Tibial artery (tissue), 4 donors: ENCODE data around the gene PHOX2B.

Source experiments
- DNase-seq, 2 donors: peaks; one replicate each; pipeline ENCODE4 v3.0.0-alpha.2; 2019
- H3K27ac ChIP-seq, 2 donors: fragments of 200-600 bp; sonication (generic) in 1 of 2; 1 replicate in 1 of 2; 2 replicates in 1 of 2; pipeline ENCODE4 v1.5.1; 2018 to 2019; ENCODE audit warnings: mild to moderate bottlenecking in 1 of 2
- H3K27me3 ChIP-seq, 2 donors: fragments of 200-600 bp; sonication (generic) in 1 of 2; one replicate each; pipeline versions ENCODE4 v1.5.1 to v1.6.0; 2016 to 2019
- H3K36me3 ChIP-seq, 3 donors: fragments of 200-600 bp; sonication (generic) in 2 of 3; one replicate each; pipeline ENCODE4 v1.5.1; 2016 to 2019; ENCODE audit warnings: mild to moderate bottlenecking in 2 of 3
- H3K4me1 ChIP-seq, 4 donors: fragments of 200-600 bp; sonication (generic) in 2 of 4; 1 replicate in 3 of 4; 2 replicates in 1 of 4; pipeline ENCODE4 v1.5.1; 2016 to 2019
- H3K4me3 ChIP-seq, 2 donors: fragments of 200-600 bp; sonication (generic) in 1 of 2; 1 replicate in 1 of 2; 2 replicates in 1 of 2; pipeline ENCODE4 v1.5.1; 2018 to 2019; ENCODE audit warnings: mild to moderate bottlenecking in 2 of 2
- H3K9me3 ChIP-seq, 3 donors: fragments of 200-600 bp; sonication (generic) in 1 of 3; one replicate each; pipeline ENCODE4 v1.5.1; 2016 to 2019
- CTCF ChIP-seq, 2 experiments: fragments of 200-600 bp in 1 of 2; fragments of 450-650 bp in 1 of 2; IDR thresholded peaks; one replicate each; pipeline ENCODE4 v1.5.1; 2017 to 2019; ENCODE audit warnings: antibody characterized with exemption in 2 of 2, mild to moderate bottlenecking in 1 of 2, moderate library complexity in 1 of 2
- intact Hi-C: fragments of 100-400 bp; cut with DNase I; formaldehyde crosslinking; loops from one replicate; pipeline ENCODE4 v1.15.0; 2023; ENCODE audit warnings: low total_unique reads

The PHOX2B gene

GRCh38 chr4:41791557-41791956, 43.0 kb upstream of the PHOX2B start:
- TF ChIP-seq CTCF (IDR thresholded peaks at IDR 0.05) = no peak
- no peaks in the 10 kb centered on the region for H3K4me1 ChIP-seq
- DNase-seq = no peak
- no peaks in the 10 kb centered on the region for H3K36me3 ChIP-seq
- H3K9me3 ChIP-seq = no peaks in the 10 kb centered on the region
- intact Hi-C loops = no loop called here
- no peak overlapping the region for H3K27ac ChIP-seq
- no peak overlapping the region for H3K4me3 ChIP-seq
- peaks cover 0 to 8% of the 10 kb centered on the region in 2 donors for H3K27me3 ChIP-seq

GRCh38 chr4:41787931-41788330, 39.4 kb upstream of the PHOX2B start:
- no peak overlapping the region for H3K4me3 ChIP-seq
- peaks cover 0 to 8% of the 10 kb centered on the region in 2 donors for H3K27me3 ChIP-seq
- no peak for DNase-seq
- no peak overlapping the region for H3K27ac ChIP-seq
- TF ChIP-seq CTCF (IDR thresholded peaks at IDR 0.05) = no peak
- H3K9me3 ChIP-seq = no peaks in the 10 kb centered on the region
- intact Hi-C loops = no loop called here
- no peaks in the 10 kb centered on the region for H3K36me3 ChIP-seq
- H3K4me1 ChIP-seq = no peaks in the 10 kb centered on the region

DNA sequence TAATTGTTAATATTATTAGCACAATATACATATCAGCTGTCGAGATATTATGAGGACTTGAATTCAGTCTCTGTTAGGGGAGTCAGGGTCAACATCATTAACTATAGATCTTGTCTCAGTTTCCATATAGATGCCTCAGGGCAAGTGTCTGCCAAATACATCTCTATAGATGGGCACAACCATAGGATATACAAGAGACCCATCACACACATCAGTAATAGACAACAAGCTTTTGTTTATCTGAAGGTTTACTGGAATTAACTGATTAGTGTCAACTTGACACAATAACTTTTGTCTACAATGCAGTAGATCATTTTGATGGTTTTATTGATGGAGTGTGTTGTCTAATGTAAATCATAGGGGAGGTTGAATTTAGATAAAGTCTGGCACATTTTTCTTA, 37.1 kb upstream of the PHOX2B start:
- Histone ChIP-seq H3K9me3 (no peaks in the 10 kb centered on the region), H3K4me1 (no peaks in the 10 kb centered on the region), H3K4me3 (no peak overlapping the region), H3K36me3 (no peaks in the 10 kb centered on the region), H3K27me3 (no peaks in the 10 kb centered on the region), H3K27ac (no peak overlapping the region)
- DNase-seq = no peak
- TF ChIP-seq CTCF (IDR thresholded peaks at IDR 0.05) = no peak
- intact Hi-C loops = no loop called here

GRCh38 chr4:41784191-41784979, 35.9 kb upstream of the PHOX2B start:
- DNase-seq = no peak
- H3K36me3 ChIP-seq = no peaks in the 10 kb centered on the region
- H3K27me3 ChIP-seq = no peaks in the 10 kb centered on the region
- H3K27ac ChIP-seq = no peak overlapping the region
- no peak for TF ChIP-seq CTCF (IDR thresholded peaks at IDR 0.05)
- no peak overlapping the region for H3K4me3 ChIP-seq
- intact Hi-C loops = no loop called here
- no peaks in the 10 kb centered on the region for H3K9me3 ChIP-seq
- no peaks in the 10 kb centered on the region for H3K4me1 ChIP-seq

GRCh38 chr4:41776466-41776865, 27.9 kb upstream of the PHOX2B start:
- intact Hi-C loops = no loop called here
- no peak for DNase-seq
- Histone ChIP-seq H3K27ac (no peak overlapping the region), H3K4me3 (no peak overlapping the region), H3K27me3 (peaks cover 0 to 5% of the 10 kb centered on the region in 2 donors), H3K4me1 (no peaks in the 10 kb centered on the region), H3K9me3 (no peaks in the 10 kb centered on the region), H3K36me3 (no peaks in the 10 kb centered on the region)
- TF ChIP-seq CTCF (IDR thresholded peaks at IDR 0.05) = no peak
